ENCODE results near the gene COBL.

COBL gene

GRCh38 chr7:51250512-51250911 lies 66.1 kb downstream of the COBL start:
- DNase-seq, result no peak

GRCh38 chr7:51249991-51250390 lies 66.6 kb downstream of the COBL start:
- DNase-seq, result no peak

- no peak for DNase-seq
These were observed 67.2 kb downstream of the COBL start for GRCh38 chr7:51249187-51249945.

GRCh38 chr7:51246258-51247245 lies 70.1 kb downstream of the COBL start:
- no peak for DNase-seq

GRCh38 chr7:51244885-51245284 lies 71.7 kb downstream of the COBL start:
- no peak for DNase-seq

- no peak for DNase-seq
These were observed 72.6 kb downstream of the COBL start for GRCh38 chr7:51244053-51244452.

- DNase-seq, result no peak
These were observed 73.0 kb downstream of the COBL start for GRCh38 chr7:51243631-51244030.

GRCh38 chr7:51242881-51243518 lies 73.6 kb downstream of the COBL start:
- DNase-seq, result no peak

- DNase-seq, result no peak
These were observed 74.5 kb downstream of the COBL start for GRCh38 chr7:51242007-51242691.

GRCh38 chr7:51240868-51241267 lies 75.7 kb downstream of the COBL start:
- no peak for DNase-seq

- no peak for DNase-seq
These were observed 76.9 kb downstream of the COBL start for GRCh38 chr7:51239691-51240090.

- no peak for DNase-seq
These were observed 77.6 kb downstream of the COBL start for GRCh38 chr7:51238981-51239495.

- no peak for DNase-seq
These were observed 79.0 kb downstream of the COBL start for GRCh38 chr7:51237446-51238133.

GRCh38 chr7:51236470-51237132 lies 80.0 kb downstream of the COBL start:
- DNase-seq, result no peak

- no peak for DNase-seq
These were observed 80.9 kb downstream of the COBL start for GRCh38 chr7:51235593-51236313.

- no peak for DNase-seq
These were observed 81.8 kb downstream of the COBL start for GRCh38 chr7:51234609-51235308.

GRCh38 chr7:51234139-51234538 lies 82.5 kb downstream of the COBL start:
- DNase-seq, result no peak

GRCh38 chr7:51233374-51233773 lies 83.2 kb downstream of the COBL start:
- DNase-seq, result no peak

GRCh38 chr7:51230723-51231122 lies 85.9 kb downstream of the COBL start:
- no peak for DNase-seq

GRCh38 chr7:51230324-51230625 lies 86.3 kb downstream of the COBL start:
- no peak for DNase-seq
